ENCODE data around the gene CYP4F2. TPM values are rescaled to one million over a fixed set of nuclear protein-coding genes. Genes with fewer than 3 reads are reported as not detected.

CYP4F2 gene
- total RNA-seq, 4 donors from 2014 or later = not detected

- no peak for TF ChIP-seq CTCF (IDR thresholded peaks at IDR 0.05; ENCODE audit: low read depth)
Measured at GRCh38 chr19:15934332-15935078, 36.6 kb upstream of the CYP4F2 start, which contains the start of gene CYP4F11. CYP4F11 (minus strand) TSS chr19:15934529; CDS start chr19:15934408, 121 bp downstream.

- no peak for TF ChIP-seq CTCF (IDR thresholded peaks at IDR 0.05; ENCODE audit: low read depth)
Measured at GRCh38 chr19:15928321-15928720, 30.4 kb upstream of the CYP4F2 start.

- TF ChIP-seq CTCF (IDR thresholded peaks at IDR 0.05; ENCODE audit: low read depth) = no peak
Measured at GRCh38 chr19:15926484-15926883, 28.6 kb upstream of the CYP4F2 start.

GRCh38 chr19:15923702-15924101 lies 25.8 kb upstream of the CYP4F2 start:
- TF ChIP-seq CTCF (IDR thresholded peaks at IDR 0.05; ENCODE audit: low read depth) = no peak

- no peak for TF ChIP-seq CTCF (IDR thresholded peaks at IDR 0.05; ENCODE audit: low read depth)
Measured at GRCh38 chr19:15922021-15922420, 24.1 kb upstream of the CYP4F2 start.

- TF ChIP-seq CTCF (IDR thresholded peaks at IDR 0.05; ENCODE audit: low read depth) = no peak
Measured at GRCh38 chr19:15919243-15919642, 21.4 kb upstream of the CYP4F2 start.

- TF ChIP-seq CTCF (IDR thresholded peaks at IDR 0.05; ENCODE audit: low read depth) = no peak
Measured at GRCh38 chr19:15915109-15915508, 17.2 kb upstream of the CYP4F2 start.
